G401.6 (cell line): ENCODE results near the gene EPM2A.
"Not testable (repeated sequence)": the region's sequence is repeated elsewhere in the genome, so short reads cannot be mapped to it uniquely, and the experiment has no call there.

ENCODE experiments used
- FAIRE-seq: peaks from 2 replicates; lab custom pipeline; 2012; peaks lifted over from hg19 to GRCh38; lab: Jason Lieb, UNC

EPM2A gene

GRCh38 chr6:145729887-145730286 lies 5.4 kb downstream of the EPM2A start:
- FAIRE-seq, result no peak

GRCh38 chr6:145728444-145729385 lies 6.6 kb downstream of the EPM2A start:
- no peak for FAIRE-seq

- FAIRE-seq, result no peak
Observed at GRCh38 chr6:145727817-145728388, 7.4 kb downstream of the EPM2A start.

- FAIRE-seq, result no peak
Observed at GRCh38 chr6:145725570-145725969, 9.8 kb downstream of the EPM2A start.

- no peak for FAIRE-seq
Observed at GRCh38 chr6:145723646-145724045, 11.7 kb downstream of the EPM2A start.

GRCh38 chr6:145722190-145722589 lies 13.1 kb downstream of the EPM2A start:
- FAIRE-seq, result no peak

GRCh38 chr6:145721144-145721543 lies 14.2 kb downstream of the EPM2A start:
- no peak for FAIRE-seq

GRCh38 chr6:145715426-145715825 lies 19.9 kb downstream of the EPM2A start:
- no peak for FAIRE-seq

- FAIRE-seq, result no peak
Observed at GRCh38 chr6:145714731-145715130, 20.6 kb downstream of the EPM2A start.

- FAIRE-seq, result no peak
Observed at GRCh38 chr6:145713773-145714172, 21.5 kb downstream of the EPM2A start.

GRCh38 chr6:145711372-145711771 lies 23.9 kb downstream of the EPM2A start:
- FAIRE-seq, result no peak

GRCh38 chr6:145707397-145707796 lies 27.9 kb downstream of the EPM2A start:
- no peak for FAIRE-seq

- no peak for FAIRE-seq
Observed at GRCh38 chr6:145705561-145705960, 29.8 kb downstream of the EPM2A start.

- FAIRE-seq, result peak; percentile 95
Observed at GRCh38 chr6:145704143-145704781, 31.1 kb downstream of the EPM2A start.

GRCh38 chr6:145699462-145699861 lies 35.9 kb downstream of the EPM2A start:
- no peak for FAIRE-seq

GRCh38 chr6:145697401-145697800 lies 37.9 kb downstream of the EPM2A start:
- FAIRE-seq, result not testable (repeated sequence)

GRCh38 chr6:145694083-145694737 lies 41.1 kb downstream of the EPM2A start:
- FAIRE-seq, result peak; percentile 33

- no peak for FAIRE-seq
Observed at GRCh38 chr6:145690969-145691368, 44.4 kb downstream of the EPM2A start.

- no peak for FAIRE-seq
Observed at GRCh38 chr6:145689529-145689928, 45.8 kb downstream of the EPM2A start.

- no peak for FAIRE-seq
Observed at GRCh38 chr6:145688493-145688905, 46.8 kb downstream of the EPM2A start.

- no peak for FAIRE-seq
Observed at GRCh38 chr6:145685932-145686331, 49.4 kb downstream of the EPM2A start.

GRCh38 chr6:145681965-145682364 lies 53.4 kb downstream of the EPM2A start:
- FAIRE-seq, result no peak

GRCh38 chr6:145673504-145673903 lies 61.8 kb downstream of the EPM2A start:
- FAIRE-seq, result no peak
